KMS-11 (cell line): Measurements from ENCODE around the gene SAP30L.

Experiments
- H2AFZ ChIP-seq: fragments of 200-600 bp; sonication (generic); 2 replicates; pipeline ENCODE4 v1.6.1; 2016; ENCODE audit warnings: antibody characterized with exemption, mixed run types, low read depth
- H3K27ac ChIP-seq: fragments of 200-600 bp; sonication (generic); 2 replicates; pipeline ENCODE4 v1.6.1; 2016; ENCODE audit warnings: mild to moderate bottlenecking, mixed run types
- H3K27me3 ChIP-seq: fragments of 200-600 bp; sonication (generic); 2 replicates; pipeline ENCODE4 v1.6.1; 2017; ENCODE audit warnings: mild to moderate bottlenecking, low read depth, mixed run types, moderate library complexity; ENCODE audit not compliant: insufficient read depth
- H3K36me3 ChIP-seq: fragments of 200-600 bp; sonication (generic); 2 replicates; pipeline ENCODE4 v1.6.1; 2017; ENCODE audit warnings: mild to moderate bottlenecking, mixed run types; ENCODE audit not compliant: insufficient read depth
- H3K4me1 ChIP-seq: fragments of 200-600 bp; sonication (generic); 2 replicates; pipeline ENCODE4 v1.6.1; 2016; ENCODE audit warnings: mild to moderate bottlenecking, low read depth, mixed run types; ENCODE audit not compliant: poor library complexity, severe bottlenecking
- H3K4me2 ChIP-seq: fragments of 200-600 bp; sonication (generic); 2 replicates; pipeline ENCODE4 v1.7.0; 2016; ENCODE audit warnings: mild to moderate bottlenecking, mixed run types
- H3K4me3 ChIP-seq: fragments of 200-600 bp; sonication (generic); IDR thresholded peaks from 2 replicates; pipeline ENCODE4 v1.6.1; 2017; ENCODE audit warnings: low read depth, low read length, mixed read lengths; ENCODE audit not compliant: insufficient read depth
- H3K79me2 ChIP-seq: fragments of 200-600 bp; sonication (generic); 2 replicates; pipeline ENCODE4 v1.6.1; 2016; ENCODE audit warnings: low read depth, mixed run types; ENCODE audit not compliant: insufficient read depth
- H3K9ac ChIP-seq: fragments of 200-600 bp; sonication (generic); 2 replicates; pipeline ENCODE4 v1.6.1; 2016; ENCODE audit warnings: mild to moderate bottlenecking, mixed run types
- H4K20me1 ChIP-seq: fragments of 200-600 bp; sonication (generic); 2 replicates; pipeline ENCODE4 v1.6.1; 2016; ENCODE audit warnings: mild to moderate bottlenecking, mixed run types; ENCODE audit not compliant: insufficient read depth
- CTCF ChIP-seq: fragments of 200-600 bp; sonication (generic); conservative IDR thresholded peaks from 2 replicates; pipeline ENCODE4 v1.6.1; 2017; ENCODE audit warnings: low read depth, mild to moderate bottlenecking, antibody characterized with exemption, low read length, moderate library complexity, mixed read lengths

SAP30L gene

GRCh38 chr5:154411338-154411737 lies 34.5 kb upstream of the SAP30L start:
- H3K27me3 ChIP-seq: no peaks in the 10 kb centered on the region
- H3K4me1 ChIP-seq: no peaks in the 10 kb centered on the region
- no peak overlapping the region for H3K4me2 ChIP-seq
- H3K4me3 ChIP-seq: no peak overlapping the region
- no peak overlapping the region for H2AFZ ChIP-seq
- H4K20me1 ChIP-seq: no peaks in the 10 kb centered on the region
- H3K36me3 ChIP-seq: no peaks in the 10 kb centered on the region
- H3K9ac ChIP-seq: no peak overlapping the region
- H3K27ac ChIP-seq: no peak overlapping the region
- H3K79me2 ChIP-seq: no peaks in the 10 kb centered on the region
- TF ChIP-seq CTCF: no peak

GRCh38 chr5:154412316-154412715 lies 33.5 kb upstream of the SAP30L start:
- Histone ChIP-seq H3K27me3 (no peaks in the 10 kb centered on the region), H3K27ac (no peak overlapping the region), H3K79me2 (no peaks in the 10 kb centered on the region), H3K4me2 (no peak overlapping the region), H2AFZ (no peak overlapping the region), H3K4me1 (no peaks in the 10 kb centered on the region), H3K9ac (no peak overlapping the region), H4K20me1 (no peaks in the 10 kb centered on the region), H3K4me3 (no peak overlapping the region), H3K36me3 (no peaks in the 10 kb centered on the region)
- no peak for TF ChIP-seq CTCF

DNA sequence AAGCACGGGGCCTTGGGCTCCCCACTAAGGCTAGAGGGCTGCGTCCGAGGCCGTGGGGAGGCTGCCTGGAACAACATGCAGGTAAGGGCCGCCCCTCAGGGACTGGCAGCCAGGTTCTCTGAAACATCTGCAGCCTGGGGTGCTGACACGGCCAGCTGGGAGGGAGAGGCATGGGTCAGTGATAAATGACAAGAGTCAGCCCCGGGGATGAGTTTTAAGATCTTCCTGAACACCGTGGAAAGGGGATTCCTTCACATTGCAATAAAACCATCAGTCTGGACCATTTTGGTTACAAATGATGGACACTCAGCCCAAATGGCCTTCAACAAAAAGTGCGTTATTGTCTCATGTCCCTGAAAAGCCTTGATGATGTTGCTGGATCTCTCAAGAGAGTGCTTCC lies 32.9 kb upstream of the SAP30L start:
- Histone ChIP-seq H3K4me3 (no peak overlapping the region), H3K79me2 (no peaks in the 10 kb centered on the region), H3K4me2 (no peak overlapping the region), H3K27me3 (no peaks in the 10 kb centered on the region), H2AFZ (no peak overlapping the region), H3K36me3 (no peaks in the 10 kb centered on the region), H3K27ac (no peak overlapping the region), H4K20me1 (no peaks in the 10 kb centered on the region), H3K4me1 (no peaks in the 10 kb centered on the region), H3K9ac (no peak overlapping the region)
- no peak for TF ChIP-seq CTCF

GRCh38 chr5:154415114-154415513 lies 30.7 kb upstream of the SAP30L start:
- Histone ChIP-seq H3K4me1 (no peaks in the 10 kb centered on the region), H3K36me3 (no peaks in the 10 kb centered on the region), H3K9ac (no peak overlapping the region), H4K20me1 (no peaks in the 10 kb centered on the region), H3K4me3 (no peak overlapping the region), H3K27me3 (no peaks in the 10 kb centered on the region), H3K4me2 (no peak overlapping the region), H3K79me2 (no peaks in the 10 kb centered on the region), H3K27ac (no peak overlapping the region), H2AFZ (no peak overlapping the region)
- TF ChIP-seq CTCF: no peak

- Histone ChIP-seq H3K9ac (no peak overlapping the region), H3K79me2 (no peaks in the 10 kb centered on the region), H3K4me2 (no peak overlapping the region), H3K27me3 (no peaks in the 10 kb centered on the region), H2AFZ (no peak overlapping the region), H3K4me3 (no peak overlapping the region), H3K36me3 (no peaks in the 10 kb centered on the region), H3K4me1 (no peaks in the 10 kb centered on the region), H4K20me1 (no peaks in the 10 kb centered on the region), H3K27ac (no peak overlapping the region)
- TF ChIP-seq CTCF: no peak
These were observed 27.4 kb upstream of the SAP30L start for GRCh38 chr5:154418344-154418820.
